ENCODE measurements around the gene ALKBH1.
"Not testable (repeated sequence)": the region's sequence is repeated elsewhere in the genome, so short reads cannot be mapped to it uniquely, and the experiment has no call there.

The ALKBH1 gene

DNA sequence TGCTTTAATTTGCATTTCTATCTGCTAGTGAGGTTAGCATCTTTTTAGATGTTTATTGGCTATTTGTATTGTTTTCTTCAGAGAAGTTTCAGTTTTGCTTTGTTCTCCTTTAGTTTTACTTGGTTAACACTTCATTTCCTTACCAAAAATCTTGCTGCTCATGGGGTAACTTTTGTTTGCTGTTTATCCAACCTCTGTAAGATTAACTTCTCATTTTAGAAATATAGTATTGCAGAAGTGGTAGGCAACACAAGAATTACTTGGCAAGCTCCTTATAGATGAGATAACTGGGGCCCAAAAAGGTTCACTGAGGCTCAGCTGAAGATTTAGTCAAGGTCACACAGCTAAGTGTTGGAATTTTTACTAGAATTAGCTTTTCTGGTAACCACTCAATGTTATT lies 40.5 kb downstream of the ALKBH1 start:
- no peak for DNase-seq

DNA sequence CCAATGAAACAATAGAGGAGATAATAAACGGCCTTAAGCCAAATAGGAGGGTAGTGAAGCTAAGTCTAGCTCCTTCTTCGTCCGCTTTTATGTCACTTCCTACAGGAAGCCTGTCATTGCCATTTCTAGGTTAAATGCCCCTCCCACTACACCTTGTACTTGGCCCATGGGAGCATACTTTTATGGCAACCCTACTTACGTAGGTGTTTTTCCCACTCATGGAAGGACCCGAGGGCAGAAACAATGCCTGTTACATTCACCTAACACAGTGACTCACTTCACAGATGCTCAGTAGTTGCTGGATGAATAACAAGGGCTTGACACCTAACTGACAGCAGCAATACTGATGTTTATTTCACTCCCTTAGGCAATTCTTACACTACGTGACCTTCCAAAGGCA lies 44.5 kb downstream of the ALKBH1 start:
- no peak for DNase-seq

DNA sequence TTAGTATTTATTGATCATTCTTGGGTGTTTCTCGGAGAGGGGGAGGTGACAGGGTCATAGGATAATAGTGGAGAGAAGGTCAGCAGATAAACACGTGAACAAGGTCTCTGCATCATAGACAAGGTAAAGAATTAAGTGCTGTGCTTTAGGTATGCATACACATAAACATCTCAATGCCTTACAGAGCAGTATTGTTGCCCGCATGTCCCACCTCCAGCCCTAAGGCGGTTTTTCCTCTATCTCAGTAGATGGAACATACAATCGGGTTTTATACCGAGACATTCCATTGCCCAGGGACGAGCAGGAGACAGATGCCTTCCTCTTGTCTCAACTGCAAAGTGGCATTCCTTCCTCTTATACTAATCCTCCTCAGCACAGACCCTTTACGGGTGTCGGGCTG lies 46.3 kb downstream of the ALKBH1 start:
- DNase-seq, result not testable (repeated sequence)

DNA sequence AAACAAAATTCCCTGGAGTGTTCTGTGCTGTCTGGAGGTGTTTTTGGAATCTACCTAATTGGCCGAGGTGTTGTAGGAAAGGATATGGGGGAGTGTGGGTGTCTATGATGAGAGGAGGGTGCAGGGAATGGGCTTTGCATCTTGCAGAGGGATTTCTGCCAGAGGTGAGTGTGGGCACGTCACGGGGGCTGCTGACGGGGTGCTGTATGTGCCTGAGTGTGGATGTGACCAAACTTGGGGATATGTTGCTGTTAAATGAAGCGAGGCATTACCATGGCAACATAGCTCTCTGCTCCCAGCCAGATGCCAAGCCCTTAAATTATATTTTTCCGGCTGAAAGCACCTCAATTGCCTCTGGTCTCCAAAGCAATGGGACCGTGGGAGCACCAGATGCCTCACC lies 47.1 kb downstream of the ALKBH1 start:
- peak; percentile 82 for DNase-seq

DNA sequence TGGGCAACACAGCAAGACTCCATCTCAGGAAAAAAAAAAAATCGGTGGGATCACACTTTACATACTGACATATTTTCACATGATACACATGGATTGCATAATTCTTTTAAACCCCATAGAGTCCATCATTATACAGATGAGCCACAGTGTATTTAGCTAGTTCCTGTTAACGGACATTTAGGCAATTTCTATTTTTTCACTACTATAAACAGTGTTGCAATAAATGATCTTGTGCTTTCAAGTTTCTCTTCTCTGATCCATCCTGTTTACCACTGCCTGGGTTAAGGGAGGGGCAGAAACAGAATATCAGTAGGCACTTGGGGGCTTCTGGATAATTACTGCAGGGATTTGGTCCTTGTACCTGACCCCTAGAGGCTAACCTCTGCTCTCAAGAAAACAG lies 48.0 kb downstream of the ALKBH1 start:
- DNase-seq, result no peak

DNA sequence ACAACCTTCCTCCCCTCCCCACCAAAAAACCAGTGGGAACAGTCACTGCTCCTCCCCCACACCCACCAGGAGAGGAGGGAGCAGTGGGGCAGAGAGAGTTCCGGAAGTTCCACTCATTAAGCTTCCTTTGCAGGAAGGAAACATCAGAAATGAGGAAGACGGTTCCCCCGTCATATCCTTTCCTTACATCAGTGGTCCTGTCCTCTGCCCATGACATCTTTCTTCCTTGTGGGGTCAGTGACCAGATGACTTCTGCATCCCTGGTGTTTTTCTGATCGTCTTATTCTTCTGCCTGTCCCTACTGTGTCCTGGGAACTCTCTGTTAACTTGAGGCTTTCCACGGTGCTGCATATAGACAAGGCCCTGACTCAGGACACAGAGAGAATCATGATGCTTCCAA lies 50.5 kb downstream of the ALKBH1 start:
- no peak for DNase-seq

DNA sequence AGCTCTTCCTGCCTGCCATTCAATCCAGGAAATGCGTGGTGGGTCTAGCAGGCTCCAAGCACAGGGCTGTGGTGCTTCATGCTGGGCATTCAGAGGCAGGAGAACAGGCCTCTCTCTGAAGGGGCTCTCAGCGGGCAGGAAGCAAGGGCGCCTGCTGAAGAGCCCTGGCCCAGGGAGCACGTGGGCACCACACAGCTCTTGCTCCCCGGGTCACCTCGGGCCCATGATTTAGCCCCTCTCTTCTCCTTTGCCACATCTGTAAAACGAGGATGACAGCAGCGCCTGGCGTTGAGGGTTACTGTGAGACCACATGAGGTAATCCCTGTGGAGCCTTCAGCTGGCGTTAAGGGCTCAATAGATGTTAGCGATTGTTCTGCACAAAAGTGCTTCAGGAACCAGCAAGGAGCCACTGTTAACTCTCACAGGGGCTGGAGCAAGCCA lies 53.8 kb downstream of the ALKBH1 start:
- DNase-seq, result no peak

DNA sequence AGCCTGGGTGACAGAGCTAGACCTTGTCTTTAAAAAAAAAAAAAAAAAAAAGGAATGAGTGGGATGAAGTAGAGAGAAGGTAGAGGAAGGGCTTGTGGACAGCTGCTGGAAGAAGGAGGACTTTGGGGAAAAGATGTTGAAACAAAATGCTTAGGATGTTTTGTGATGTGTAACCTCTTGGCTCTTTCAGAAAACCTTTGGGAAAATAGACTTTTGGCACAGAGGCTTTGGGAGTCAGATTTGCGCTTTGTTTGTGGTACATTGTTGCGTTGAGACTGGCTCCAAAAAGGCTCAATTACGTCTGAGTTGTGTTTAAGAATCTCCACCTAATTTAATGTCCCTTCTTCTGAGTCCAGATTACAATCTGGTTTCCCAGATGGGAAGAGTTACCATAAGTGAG lies 58.5 kb downstream of the ALKBH1 start:
- DNase-seq, result no peak

DNA sequence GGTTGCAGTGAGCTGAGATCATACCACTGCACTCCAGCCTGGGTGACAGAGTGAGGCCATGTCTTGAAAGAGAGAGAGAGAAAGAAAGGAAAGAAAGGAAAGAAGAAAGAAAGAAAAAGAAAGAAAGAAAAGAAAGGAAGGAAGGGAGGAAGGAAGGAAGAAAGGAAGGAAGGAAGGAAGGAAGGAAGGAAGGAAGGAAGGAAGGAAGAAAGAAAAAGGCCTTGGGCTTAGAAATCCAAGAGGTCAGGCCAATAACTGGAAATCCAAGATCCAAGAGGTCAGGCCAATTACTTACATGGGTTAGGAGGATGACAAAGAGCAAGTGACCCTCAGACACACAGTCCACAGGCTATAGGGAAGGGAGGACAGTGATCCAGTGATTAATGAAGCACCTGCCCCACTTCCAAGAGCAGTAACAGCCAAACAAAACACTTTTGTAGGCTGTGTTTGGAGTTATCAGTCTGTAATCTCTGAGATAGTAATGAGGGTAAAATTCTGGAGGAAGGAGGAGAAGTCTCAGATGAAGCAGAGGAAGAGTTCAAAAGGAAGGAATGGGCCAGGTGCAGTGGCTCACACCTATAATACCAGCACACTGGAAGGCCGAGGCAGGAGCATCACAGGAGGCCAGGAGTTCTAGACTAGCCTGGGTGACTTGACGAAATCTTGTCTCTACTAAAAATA lies 59.2 kb downstream of the ALKBH1 start:
- no peak for DNase-seq

DNA sequence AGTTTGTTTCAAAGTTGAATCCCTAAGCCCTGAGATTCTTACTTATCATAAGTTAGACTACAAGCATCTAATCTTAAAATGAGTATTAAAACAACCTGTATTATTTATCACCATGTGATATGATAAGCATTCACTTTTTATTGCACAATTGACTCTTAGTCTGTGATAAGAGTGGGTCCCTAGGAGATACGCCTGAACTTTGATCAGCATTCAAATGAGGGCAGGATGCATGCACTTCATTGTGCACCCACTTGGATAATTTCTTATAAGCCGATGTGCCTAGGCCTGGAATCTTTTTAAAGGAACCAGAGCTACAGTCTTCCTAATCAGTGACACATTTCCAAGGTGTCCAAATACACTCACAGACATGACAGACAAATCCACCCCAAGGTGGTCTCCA lies 60.0 kb downstream of the ALKBH1 start:
- no peak for DNase-seq

DNA sequence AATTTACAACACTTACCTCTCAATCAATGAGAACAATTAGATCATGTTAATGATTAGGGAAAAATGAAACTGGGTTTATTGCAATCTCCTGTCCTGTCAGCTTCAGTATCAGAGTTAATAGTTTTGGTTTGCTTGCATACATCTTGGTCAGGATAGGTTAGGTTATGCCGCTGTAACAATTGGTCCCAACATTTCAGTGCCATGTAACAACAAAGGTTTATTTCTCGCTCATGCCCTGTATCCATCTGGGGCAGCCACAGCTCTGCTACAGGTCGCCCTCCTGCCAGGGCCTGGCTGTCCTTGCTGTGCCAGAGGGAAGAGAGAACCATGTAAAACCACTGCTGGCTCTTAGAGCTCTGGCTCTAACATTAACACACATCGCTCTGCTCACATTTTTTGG lies 60.9 kb downstream of the ALKBH1 start:
- DNase-seq, result no peak

DNA sequence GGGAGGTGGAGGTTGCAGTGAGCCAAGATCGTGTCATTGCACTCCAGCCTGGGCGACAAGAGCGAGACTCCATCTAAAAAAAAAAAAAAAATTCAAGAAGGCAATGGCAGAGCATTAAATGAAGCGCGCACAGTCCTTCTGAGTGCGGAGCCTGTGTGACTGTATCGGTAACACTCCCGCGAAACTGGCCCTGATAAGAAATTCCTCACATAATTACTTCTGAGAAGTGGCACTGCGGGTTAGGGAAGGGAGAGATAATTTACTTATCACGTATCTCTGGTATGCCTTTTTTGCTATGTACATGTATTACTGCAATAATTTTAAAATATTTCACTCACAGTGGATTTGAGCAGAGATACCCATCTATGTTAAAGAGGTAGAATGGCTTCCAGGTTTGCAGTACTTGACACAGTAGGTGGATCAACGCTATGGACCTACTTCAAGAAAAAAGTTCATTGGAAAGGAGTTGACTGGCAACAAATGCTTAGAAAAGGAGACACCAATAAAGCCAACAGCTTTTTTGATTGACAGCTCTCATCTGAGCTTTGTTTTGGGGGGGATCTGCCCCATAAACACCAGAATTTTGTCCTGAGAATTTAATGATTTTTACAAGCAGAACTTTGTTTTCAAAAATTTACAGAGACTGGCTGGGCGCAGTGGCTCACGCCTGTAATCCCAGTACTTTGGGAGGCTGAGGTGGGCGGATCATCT lies 62.1 kb downstream of the ALKBH1 start:
- no peak for DNase-seq

DNA sequence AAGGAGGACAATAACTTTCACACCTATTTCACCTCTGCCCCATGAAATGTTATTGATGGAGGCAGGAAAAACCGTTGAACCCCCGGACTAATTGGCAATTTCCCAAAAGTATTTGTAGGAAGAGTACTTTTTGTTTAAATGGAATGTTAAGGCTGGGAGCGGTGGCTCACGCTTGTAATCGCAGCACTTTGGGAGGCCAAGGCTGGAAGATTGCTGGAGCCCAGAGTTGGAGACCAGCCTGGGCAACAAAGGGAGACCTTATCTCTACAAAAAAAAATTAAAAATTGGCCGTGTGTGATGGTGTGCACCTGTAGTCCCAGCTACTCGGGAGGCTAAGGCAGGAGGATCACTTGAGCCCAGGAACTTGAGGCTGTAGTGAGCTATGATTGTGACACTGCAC lies 65.4 kb downstream of the ALKBH1 start:
- no peak for DNase-seq

DNA sequence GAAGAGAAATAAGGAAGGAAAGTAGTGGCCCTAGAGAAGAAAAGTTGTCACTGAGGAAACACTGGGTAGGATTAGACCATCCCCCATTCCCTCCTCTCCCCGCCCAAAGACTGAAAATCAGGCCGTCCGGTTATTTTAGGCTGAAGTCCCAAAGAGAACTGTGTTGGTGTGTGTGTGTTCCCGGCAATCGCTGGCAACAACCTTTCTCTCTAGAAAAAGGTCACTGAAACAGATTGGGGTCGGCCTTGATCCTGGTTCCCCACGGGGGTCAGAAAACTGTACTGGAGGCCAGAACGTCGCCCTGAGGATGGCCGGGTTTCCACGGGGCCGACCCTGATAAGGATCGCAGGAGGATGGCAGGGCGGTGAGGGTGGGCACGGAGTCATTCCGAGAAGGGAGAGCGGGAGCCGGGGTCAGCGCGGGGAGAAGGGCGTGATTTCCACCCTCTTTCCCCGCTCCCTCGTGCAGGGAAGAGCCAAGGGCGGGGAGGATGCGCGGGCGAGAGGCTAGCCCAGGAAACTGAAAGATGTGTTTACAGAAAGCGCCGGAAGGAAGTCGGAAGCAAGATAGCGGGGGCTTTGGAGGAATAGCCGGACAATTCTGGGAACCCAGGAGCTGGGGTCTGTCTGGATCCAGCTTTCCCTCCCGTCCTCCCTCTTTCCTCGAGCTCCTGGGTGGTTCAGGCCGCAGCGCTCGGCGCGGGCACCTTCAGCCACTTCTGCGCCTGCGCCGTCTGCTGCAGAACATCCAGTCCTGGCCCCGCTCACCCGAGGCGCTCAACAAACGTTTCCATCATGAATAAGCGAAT lies 66.1 kb downstream of the ALKBH1 start:
- DNase-seq, result no peak

DNA sequence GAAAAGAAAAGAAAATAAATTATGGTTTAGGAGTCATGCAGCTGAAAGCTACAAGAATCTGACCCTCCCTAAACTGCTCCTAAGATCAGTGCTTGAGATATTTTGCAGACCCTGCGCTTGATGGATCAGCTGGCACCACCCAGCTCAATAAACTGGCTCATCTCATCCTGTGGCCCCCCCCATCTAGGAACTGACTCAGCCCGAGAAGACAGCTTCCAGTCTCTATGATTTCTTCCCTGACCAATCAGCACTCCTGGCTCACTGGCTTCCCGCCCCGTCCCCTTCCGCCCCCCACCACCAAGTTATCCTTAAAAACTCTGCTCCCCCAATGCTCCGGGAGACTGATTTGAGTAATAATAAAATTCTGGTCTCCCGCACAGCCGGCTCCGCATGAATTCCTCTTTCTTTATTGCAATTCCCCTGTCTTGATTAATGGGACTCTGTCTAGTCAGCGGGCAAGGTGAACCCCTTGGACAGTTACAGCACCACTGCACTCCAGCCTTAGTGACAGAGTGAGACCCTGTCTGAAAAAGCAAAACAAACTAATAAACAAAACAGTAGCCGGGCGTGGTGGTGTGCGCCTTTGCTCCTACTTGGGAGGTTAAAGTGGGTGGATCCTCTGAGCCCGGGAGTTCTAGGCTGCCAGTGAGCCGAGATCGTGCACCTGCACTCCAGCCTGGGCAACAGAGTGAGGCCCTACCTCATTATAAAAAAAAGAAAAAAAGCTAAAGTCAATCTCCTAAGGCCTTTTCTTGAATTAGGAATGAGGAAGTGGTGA lies 66.9 kb downstream of the ALKBH1 start:
- no peak for DNase-seq

DNA sequence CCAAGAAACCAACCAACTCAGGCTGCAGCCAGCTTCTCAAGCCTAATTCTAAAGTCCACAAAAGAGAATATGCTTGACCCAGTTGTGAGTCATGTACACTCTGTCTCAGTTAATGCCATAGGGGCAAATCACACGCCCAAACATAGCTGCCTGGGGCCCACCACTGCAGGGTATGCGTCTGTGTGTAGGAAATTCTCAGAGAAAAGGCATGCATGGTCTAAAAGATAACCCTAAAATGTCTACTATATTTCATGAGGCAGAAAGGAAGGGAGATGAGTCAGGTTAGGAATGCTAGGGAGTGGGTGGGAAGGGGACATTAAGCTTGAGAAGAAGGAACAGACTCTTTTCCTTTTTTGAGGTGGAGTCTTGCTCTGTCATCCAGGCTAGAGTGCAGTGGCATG lies 69.1 kb downstream of the ALKBH1 start:
- no peak for DNase-seq

DNA sequence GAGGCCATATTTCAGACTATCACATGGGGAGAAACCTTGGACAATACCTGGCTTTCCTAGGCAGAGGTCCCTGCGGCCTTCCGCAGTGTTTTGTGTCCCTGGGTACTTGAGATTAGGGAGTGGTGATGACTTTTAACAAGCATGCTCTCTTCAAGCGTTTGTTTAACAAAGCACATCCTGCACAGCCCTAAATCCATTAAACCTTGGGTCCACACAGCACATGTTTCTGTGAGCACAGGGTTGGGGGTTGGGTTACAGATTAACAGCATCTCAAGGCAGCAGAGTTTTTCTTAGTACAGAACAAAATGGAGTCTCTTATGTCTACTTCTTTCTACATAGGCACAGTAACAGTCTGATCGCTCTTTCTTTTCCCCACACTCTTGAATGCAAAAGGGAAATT lies 72.0 kb downstream of the ALKBH1 start:
- DNase-seq, result not testable (repeated sequence)

DNA sequence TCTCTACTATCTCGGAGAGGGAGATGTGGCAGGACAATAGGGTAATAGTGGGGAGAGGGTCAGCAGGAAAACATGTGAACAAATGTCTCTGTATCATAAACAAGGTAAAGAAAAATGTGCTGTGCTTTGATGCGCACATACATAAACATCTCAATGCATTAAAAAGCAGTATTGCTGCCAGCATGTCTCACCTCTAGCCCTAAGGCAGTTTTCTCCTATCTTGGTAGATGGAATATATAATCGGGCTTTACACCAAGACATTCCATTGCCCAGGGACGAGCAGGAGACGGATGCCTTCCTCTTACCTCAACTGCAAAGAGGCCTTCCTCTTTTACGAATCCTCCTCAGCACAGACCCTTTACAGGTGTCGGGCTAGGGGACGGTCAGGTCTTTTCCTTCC lies 72.4 kb downstream of the ALKBH1 start:
- DNase-seq, result not testable (repeated sequence)

DNA sequence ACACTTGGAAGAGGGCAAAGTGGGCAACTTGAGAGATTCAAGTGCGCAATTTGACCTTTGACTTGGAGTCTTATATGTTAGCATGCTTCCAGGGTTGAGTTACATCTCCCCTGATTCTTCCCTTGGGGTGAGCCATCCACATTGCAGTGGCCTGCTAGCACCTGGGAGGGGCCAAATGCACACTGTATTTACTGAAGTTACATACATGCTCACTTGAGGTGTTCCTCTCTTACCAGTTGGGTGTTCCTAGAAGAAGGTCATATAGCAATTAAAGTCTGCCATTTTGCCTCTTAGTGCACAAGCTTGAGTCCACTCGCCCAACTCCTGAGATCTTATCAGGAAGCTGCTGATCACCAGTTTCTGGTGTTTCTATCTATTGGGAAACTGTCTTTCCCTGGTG lies 77.7 kb downstream of the ALKBH1 start:
- DNase-seq, result no peak

DNA sequence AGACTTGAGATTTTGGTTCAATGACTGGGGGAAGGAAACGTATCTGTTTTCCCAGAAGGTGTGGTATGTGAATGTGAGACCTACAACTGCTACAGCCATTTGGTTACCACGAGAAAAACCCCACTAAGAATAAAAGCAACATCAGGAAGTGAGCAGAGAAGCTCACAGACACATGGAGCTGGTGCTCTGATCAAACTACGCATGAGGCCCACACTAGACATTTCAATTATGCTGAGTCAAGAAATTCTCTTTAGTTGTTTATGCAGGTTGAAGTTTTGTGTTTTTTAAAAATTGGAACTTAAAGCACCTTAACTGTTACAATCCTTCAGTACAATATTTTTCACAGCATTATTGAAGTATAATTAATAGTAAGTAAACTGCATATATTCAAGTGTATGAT lies 82.5 kb downstream of the ALKBH1 start:
- DNase-seq, result no peak

DNA sequence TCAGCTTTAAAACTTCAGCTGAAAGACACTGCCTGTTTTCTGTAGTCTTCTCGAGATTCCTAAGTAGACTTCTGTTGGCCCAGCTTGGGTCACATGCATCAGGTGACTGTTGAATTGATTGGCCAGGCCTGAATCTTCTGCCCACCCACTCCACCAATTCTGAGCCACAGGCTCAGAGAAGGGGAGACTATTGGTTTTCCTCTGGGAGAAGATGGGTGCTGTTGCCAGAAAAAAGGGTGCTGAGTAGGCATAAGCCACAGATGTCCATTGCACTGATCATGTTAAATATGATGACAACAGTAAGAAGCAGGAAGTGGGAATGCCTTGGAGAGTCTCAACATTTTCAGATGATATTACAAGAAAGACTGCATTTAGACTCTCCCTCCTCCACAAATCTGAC lies 84.6 kb downstream of the ALKBH1 start:
- DNase-seq, result no peak
